Activated CD8-positive, alpha-beta T cell treated with anti-CD3 and anti-CD28 coated beads for 36 hours (primary cell): ENCODE results near the gene ASS1. TPM values are rescaled to one million over a fixed set of nuclear protein-coding genes. Genes with fewer than 3 reads are reported as not detected.

Experiments
- ATAC-seq: fragments of 200-7000 bp; cut with Tn5 transposase; one replicate; pipeline ENCODE4 v1.10.0; 2021; ENCODE audit warnings: mild to moderate bottlenecking, moderate library complexity
- CTCF ChIA-PET: fragments of 350-600 bp; sonication (Branson Sonifier 250); formaldehyde crosslinking; loops from one replicate; lab custom pipeline; 2021; ENCODE audit warnings: antibody characterized with exemption; lab: Charles Lee
- POLR2A ChIA-PET: fragments of 350-600 bp; sonication (Branson Sonifier 250); formaldehyde crosslinking; loops from one replicate; lab custom pipeline; 2021; ENCODE audit warnings: antibody characterized with exemption; lab: Charles Lee
- DNase-seq: peaks from one replicate; pipeline ENCODE4 v3.0.0-alpha.2; 2020
- H3K27ac Mint-ChIP-seq: one replicate; pipeline ENCODE4 v1.8.0; 2021; ENCODE audit warnings: mild to moderate bottlenecking, mixed read lengths
- H3K27me3 Mint-ChIP-seq: one replicate; pipeline ENCODE4 v1.8.0; 2021; ENCODE audit warnings: mixed read lengths
- H3K36me3 Mint-ChIP-seq: one replicate; pipeline ENCODE4 v1.8.0; 2021; ENCODE audit warnings: low read depth, mixed read lengths
- H3K4me1 Mint-ChIP-seq: one replicate; pipeline ENCODE4 v1.8.0; 2021; ENCODE audit warnings: low read depth, mixed read lengths
- H3K4me3 Mint-ChIP-seq: one replicate; pipeline ENCODE4 v1.8.0; 2021; ENCODE audit warnings: mild to moderate bottlenecking, moderate library complexity, mixed read lengths
- H3K9me3 Mint-ChIP-seq: one replicate; pipeline ENCODE4 v1.8.0; 2021; ENCODE audit warnings: mixed read lengths
- CTCF ChIP-seq: fragments of 200-600 bp; IDR thresholded peaks from one replicate; pipeline ENCODE4 v1.8.0; 2022; ENCODE audit warnings: antibody characterized with exemption, mild to moderate bottlenecking
- intact Hi-C: fragments of 100-400 bp; cut with micrococcal nuclease; formaldehyde crosslinking; loops from one replicate; pipeline ENCODE4 v1.10.0; 2022
- total RNA-seq, 2 experiments: library from RNA; stranded (reverse); gene quantifications; one replicate each; pipeline ENCODE4 v1.2.3, GENCODE V29; 2021

Gene ASS1
- total RNA-seq, 2 experiments from 2014 or later, result 9.8 to 11.5 TPM

- TF ChIP-seq CTCF, result no peak
- ATAC-seq, result no peak
- CTCF ChIA-PET, result no interaction called here
- peaks cover 10% of the 10 kb centered on the region for H3K9me3 Mint-ChIP-seq
- H3K27ac Mint-ChIP-seq, result no peak overlapping the region
- H3K4me1 Mint-ChIP-seq, result no peaks in the 10 kb centered on the region
- no peaks in the 10 kb centered on the region for H3K36me3 Mint-ChIP-seq
- POLR2A ChIA-PET, result no interaction called here
- H3K27me3 Mint-ChIP-seq, result peaks cover 1% of the 10 kb centered on the region
- H3K4me3 Mint-ChIP-seq, result no peak overlapping the region
- intact Hi-C loops, result no loop called here
- no peak for DNase-seq
Observed at GRCh38 chr9:130549093-130549735, 104.5 kb downstream of the ASS1 start.

Other genes starting within 250 kb of the ASS1 start
- not detected for gene HMCN2, start 179.2 kb upstream of the ASS1 start, total RNA-seq
- gene FUBP3, start 134.6 kb downstream of the ASS1 start, total RNA-seq, result 10 to 100 TPM; 32.9 to 42.9 TPM
- gene PRDM12, start 219.6 kb downstream of the ASS1 start, total RNA-seq, result under 1 TPM in 1 of 2 experiments, not detected in 1; 0.14 TPM
- 10 to 100 TPM; 82.1 to 82.5 TPM for gene EXOSC2, start 248.8 kb downstream of the ASS1 start, total RNA-seq